ENCODE data around the gene RGMB. TPM values are rescaled to one million over a fixed set of nuclear protein-coding genes. Genes with fewer than 3 reads are reported as not detected.

The RGMB gene
- total RNA-seq, 1 donor from 2014 or later: 24.5 TPM

GRCh38 chr5:98827161-98827560, 53.7 kb downstream of the RGMB start:
- peak; percentile 17 for DNase-seq (ENCODE audit: low spot score)
- Mint-ChIP-seq H3K9me3 (ENCODE audit: unreplicated experiment) (no peaks in the 10 kb centered on the region), H3K27me3 (ENCODE audit: unreplicated experiment) (peaks cover 3% of the 10 kb centered on the region), H3K27ac (ENCODE audit: unreplicated experiment) (no peak overlapping the region), H3K4me1 (ENCODE audit: unreplicated experiment) (no peaks in the 10 kb centered on the region), H3K4me3 (ENCODE audit: unreplicated experiment) (no peak overlapping the region), H3K36me3 (ENCODE audit: low read depth, unreplicated experiment) (no peaks in the 10 kb centered on the region)
- TF ChIP-seq CTCF (IDR thresholded peaks at IDR 0.05; ENCODE audit: unreplicated experiment): no peak

GRCh38 chr5:98827588-98828284, 54.3 kb downstream of the RGMB start:
- H3K9me3 Mint-ChIP-seq (ENCODE audit: unreplicated experiment): no peaks in the 10 kb centered on the region
- H3K36me3 Mint-ChIP-seq (ENCODE audit: low read depth, unreplicated experiment): no peaks in the 10 kb centered on the region
- H3K27me3 Mint-ChIP-seq (ENCODE audit: unreplicated experiment): peaks cover 3% of the 10 kb centered on the region
- no peak overlapping the region for H3K4me3 Mint-ChIP-seq (ENCODE audit: unreplicated experiment)
- no peak for TF ChIP-seq CTCF (IDR thresholded peaks at IDR 0.05; ENCODE audit: unreplicated experiment)
- no peak overlapping the region for H3K27ac Mint-ChIP-seq (ENCODE audit: unreplicated experiment)
- no peak for DNase-seq (ENCODE audit: low spot score)
- no peaks in the 10 kb centered on the region for H3K4me1 Mint-ChIP-seq (ENCODE audit: unreplicated experiment)

- H3K27ac Mint-ChIP-seq (ENCODE audit: unreplicated experiment): no peak overlapping the region
- DNase-seq (ENCODE audit: low spot score): no peak
Measured at GRCh38 chr5:98836175-98836574, 62.7 kb downstream of the RGMB start.

GRCh38 chr5:98839469-98840383, 66.3 kb downstream of the RGMB start:
- DNase-seq (ENCODE audit: low spot score): no peak
- no peak for TF ChIP-seq CTCF (IDR thresholded peaks at IDR 0.05; ENCODE audit: unreplicated experiment)
- no peaks in the 10 kb centered on the region for H3K9me3 Mint-ChIP-seq (ENCODE audit: unreplicated experiment)
- H3K27ac Mint-ChIP-seq (ENCODE audit: unreplicated experiment): no peak overlapping the region
- peaks cover 5% of the 10 kb centered on the region for H3K4me1 Mint-ChIP-seq (ENCODE audit: unreplicated experiment)
- H3K27me3 Mint-ChIP-seq (ENCODE audit: unreplicated experiment): no peaks in the 10 kb centered on the region
- no peak overlapping the region for H3K4me3 Mint-ChIP-seq (ENCODE audit: unreplicated experiment)
- peaks cover 4% of the 10 kb centered on the region for H3K36me3 Mint-ChIP-seq (ENCODE audit: low read depth, unreplicated experiment)

More at GRCh38 chr5:98836175-98836574, 62.7 kb downstream of the RGMB start:
- H3K9me3 Mint-ChIP-seq (ENCODE audit: unreplicated experiment): no peaks in the 10 kb centered on the region
- H3K27me3 Mint-ChIP-seq (ENCODE audit: unreplicated experiment): no peaks in the 10 kb centered on the region
- H3K4me3 Mint-ChIP-seq (ENCODE audit: unreplicated experiment): no peak overlapping the region
- H3K36me3 Mint-ChIP-seq (ENCODE audit: low read depth, unreplicated experiment): no peaks in the 10 kb centered on the region
- peaks cover 3% of the 10 kb centered on the region for H3K4me1 Mint-ChIP-seq (ENCODE audit: unreplicated experiment)
- no peak for TF ChIP-seq CTCF (IDR thresholded peaks at IDR 0.05; ENCODE audit: unreplicated experiment)

GRCh38 chr5:98840946-98841345, 67.5 kb downstream of the RGMB start:
- no peak for DNase-seq (ENCODE audit: low spot score)

More at GRCh38 chr5:98840946-98841345, 67.5 kb downstream of the RGMB start:
- no peak for TF ChIP-seq CTCF (IDR thresholded peaks at IDR 0.05; ENCODE audit: unreplicated experiment)
- peaks cover 5% of the 10 kb centered on the region for H3K4me1 Mint-ChIP-seq (ENCODE audit: unreplicated experiment)
- no peaks in the 10 kb centered on the region for H3K9me3 Mint-ChIP-seq (ENCODE audit: unreplicated experiment)
- H3K27me3 Mint-ChIP-seq (ENCODE audit: unreplicated experiment): peaks cover 1% of the 10 kb centered on the region
- peaks cover 10% of the 10 kb centered on the region for H3K36me3 Mint-ChIP-seq (ENCODE audit: low read depth, unreplicated experiment)
- no peak overlapping the region for H3K27ac Mint-ChIP-seq (ENCODE audit: unreplicated experiment)
- H3K4me3 Mint-ChIP-seq (ENCODE audit: unreplicated experiment): no peak overlapping the region
